ENCODE data around the gene TYW1B. TPM values are rescaled to one million over a fixed set of nuclear protein-coding genes. Genes with fewer than 3 reads are reported as not detected.
"Not testable (repeated sequence)": the region's sequence is repeated elsewhere in the genome, so short reads cannot be mapped to it uniquely, and the experiment has no call there.

TYW1B gene
- total RNA-seq, 1 donor from 2014 or later: 5.0 TPM

DNA sequence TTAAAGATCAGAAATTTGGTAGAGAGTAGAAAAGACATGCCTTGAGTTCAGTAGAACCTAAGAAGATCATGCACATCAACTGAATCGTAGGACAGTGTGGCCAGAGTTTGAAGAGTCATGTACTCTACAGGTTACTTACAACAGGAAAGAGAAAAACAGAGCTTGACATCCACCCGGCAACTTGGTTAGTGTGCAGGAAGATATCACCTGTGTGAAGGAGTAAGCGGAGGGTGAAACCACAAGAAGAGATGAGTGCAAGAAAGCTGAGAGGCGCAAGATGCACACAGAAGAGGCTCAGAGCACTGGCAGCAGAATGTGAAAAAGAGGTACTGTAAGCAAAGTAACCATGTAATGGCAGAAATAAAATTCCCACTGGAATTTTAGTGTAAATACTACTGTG is 179.4 kb downstream of the TYW1B start:
- DNase-seq; H3K27ac Mint-ChIP-seq (ENCODE audit: unreplicated experiment); H3K27me3 Mint-ChIP-seq (ENCODE audit: unreplicated experiment); H3K4me3 Mint-ChIP-seq (ENCODE audit: unreplicated experiment); H3K36me3 Mint-ChIP-seq (ENCODE audit: unreplicated experiment); H3K9me3 Mint-ChIP-seq (ENCODE audit: unreplicated experiment); H3K4me1 Mint-ChIP-seq (ENCODE audit: low read depth, unreplicated experiment): not testable (repeated sequence)

DNA sequence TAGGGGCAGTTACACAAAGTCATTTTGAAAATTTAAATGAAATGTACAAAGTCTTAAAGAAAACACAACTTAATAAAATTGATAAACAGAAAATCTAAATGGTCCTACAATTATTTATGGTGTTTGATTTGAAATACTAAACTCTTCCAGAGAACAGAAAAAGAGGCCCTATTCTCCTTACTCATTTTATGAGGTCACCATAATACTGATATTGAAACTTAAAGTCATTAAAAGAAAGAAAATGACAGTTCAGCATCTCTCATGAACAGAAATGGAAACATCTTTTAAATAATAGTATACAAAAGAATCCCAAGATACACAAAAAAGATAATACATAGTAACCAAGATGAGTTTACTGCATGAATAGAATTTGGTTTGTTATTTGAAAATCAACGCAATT is 184.3 kb downstream of the TYW1B start:
- not testable (repeated sequence) for H3K9me3 Mint-ChIP-seq (ENCODE audit: unreplicated experiment); H3K27ac Mint-ChIP-seq (ENCODE audit: unreplicated experiment); H3K36me3 Mint-ChIP-seq (ENCODE audit: unreplicated experiment); H3K27me3 Mint-ChIP-seq (ENCODE audit: unreplicated experiment); H3K4me1 Mint-ChIP-seq (ENCODE audit: low read depth, unreplicated experiment); DNase-seq; H3K4me3 Mint-ChIP-seq (ENCODE audit: unreplicated experiment)

DNA sequence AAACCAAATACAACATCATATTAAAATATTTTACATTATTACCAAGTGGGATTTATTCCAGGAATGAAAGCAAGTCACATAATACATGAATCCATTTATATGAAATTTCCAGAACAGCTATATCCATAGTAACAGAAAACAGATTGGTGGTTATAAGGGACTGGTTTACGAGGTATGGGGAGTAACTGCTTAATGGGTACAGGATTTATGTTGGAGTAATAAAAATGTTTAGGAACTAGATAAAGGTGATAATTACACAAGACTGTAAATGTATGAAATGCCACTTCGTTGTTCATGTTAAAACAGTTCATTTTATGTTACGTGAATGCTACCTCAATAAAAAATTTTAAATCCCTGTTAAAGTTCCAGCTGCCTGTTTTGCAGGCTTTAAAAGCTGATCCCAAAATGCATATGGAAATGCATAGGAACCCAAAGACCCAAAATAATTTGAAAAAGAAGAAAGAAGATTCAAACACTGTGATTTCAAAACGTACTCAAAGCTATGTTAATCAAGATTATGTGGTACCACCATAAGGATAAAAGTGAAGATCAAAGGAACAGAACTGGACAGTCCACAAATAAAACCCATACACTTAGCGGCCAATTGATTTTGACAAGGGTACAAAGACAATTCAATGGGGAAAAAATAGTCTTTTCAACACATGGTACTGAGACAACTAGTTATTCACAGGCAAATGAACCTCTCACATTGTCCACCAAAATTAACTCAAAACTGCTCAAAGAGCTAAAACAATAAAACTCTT is 186.3 kb downstream of the TYW1B start:
- not testable (repeated sequence) for H3K27me3 Mint-ChIP-seq (ENCODE audit: unreplicated experiment); H3K4me3 Mint-ChIP-seq (ENCODE audit: unreplicated experiment); H3K4me1 Mint-ChIP-seq (ENCODE audit: low read depth, unreplicated experiment); H3K27ac Mint-ChIP-seq (ENCODE audit: unreplicated experiment); DNase-seq; H3K9me3 Mint-ChIP-seq (ENCODE audit: unreplicated experiment); H3K36me3 Mint-ChIP-seq (ENCODE audit: unreplicated experiment)

DNA sequence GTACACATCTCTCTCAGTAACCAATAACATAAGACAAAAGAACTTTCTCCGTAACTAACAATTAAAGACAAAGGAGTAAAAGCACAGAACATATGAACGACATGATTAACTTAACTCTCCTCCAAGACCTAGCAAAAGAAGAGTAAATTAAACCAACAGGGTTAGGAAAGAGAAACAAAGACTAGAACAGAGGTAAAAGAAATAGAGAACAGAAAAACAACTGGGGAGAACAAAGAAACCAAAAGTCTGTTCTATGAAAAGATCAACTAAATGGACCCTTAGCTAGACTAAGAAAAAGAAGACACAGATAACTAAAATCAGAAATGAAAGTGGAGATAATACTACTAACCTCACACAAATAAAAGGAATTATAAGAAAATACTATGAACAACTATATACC is 187.3 kb downstream of the TYW1B start:
- DNase-seq; H3K27ac Mint-ChIP-seq (ENCODE audit: unreplicated experiment); H3K4me3 Mint-ChIP-seq (ENCODE audit: unreplicated experiment); H3K9me3 Mint-ChIP-seq (ENCODE audit: unreplicated experiment); H3K36me3 Mint-ChIP-seq (ENCODE audit: unreplicated experiment); H3K4me1 Mint-ChIP-seq (ENCODE audit: low read depth, unreplicated experiment); H3K27me3 Mint-ChIP-seq (ENCODE audit: unreplicated experiment): not testable (repeated sequence)

DNA sequence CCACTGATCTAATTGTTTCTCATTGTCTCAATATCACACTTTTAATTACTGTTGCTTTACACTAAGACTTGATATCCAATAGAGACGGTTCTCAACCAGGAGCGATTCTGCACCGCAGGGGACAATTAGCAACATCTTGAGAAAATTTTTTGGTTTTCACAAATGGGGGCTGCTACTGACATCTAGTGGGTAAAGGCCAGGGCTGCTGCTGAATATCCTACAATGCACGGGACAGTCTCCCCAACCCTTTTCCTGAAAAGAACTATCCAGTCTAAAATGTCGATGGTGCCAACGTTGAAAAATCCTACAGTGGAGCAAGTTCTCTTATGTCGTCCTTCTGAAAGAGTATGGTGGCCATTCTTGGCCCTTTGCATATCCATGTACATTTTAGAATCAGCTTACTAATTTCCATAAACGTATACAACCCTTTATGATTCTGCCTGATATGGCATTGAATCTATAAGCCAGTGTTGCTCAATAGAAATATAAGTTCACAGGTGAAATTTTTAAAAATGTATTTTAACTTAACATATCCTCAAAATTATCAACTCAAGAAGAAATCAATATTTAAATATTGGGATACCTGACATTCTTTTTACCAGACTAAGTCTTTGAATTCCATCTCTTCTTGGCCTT is 192.6 kb downstream of the TYW1B start:
- H3K9me3 Mint-ChIP-seq (ENCODE audit: unreplicated experiment); H3K27me3 Mint-ChIP-seq (ENCODE audit: unreplicated experiment); H3K27ac Mint-ChIP-seq (ENCODE audit: unreplicated experiment); H3K4me1 Mint-ChIP-seq (ENCODE audit: low read depth, unreplicated experiment); H3K4me3 Mint-ChIP-seq (ENCODE audit: unreplicated experiment); DNase-seq; H3K36me3 Mint-ChIP-seq (ENCODE audit: unreplicated experiment): not testable (repeated sequence)

DNA sequence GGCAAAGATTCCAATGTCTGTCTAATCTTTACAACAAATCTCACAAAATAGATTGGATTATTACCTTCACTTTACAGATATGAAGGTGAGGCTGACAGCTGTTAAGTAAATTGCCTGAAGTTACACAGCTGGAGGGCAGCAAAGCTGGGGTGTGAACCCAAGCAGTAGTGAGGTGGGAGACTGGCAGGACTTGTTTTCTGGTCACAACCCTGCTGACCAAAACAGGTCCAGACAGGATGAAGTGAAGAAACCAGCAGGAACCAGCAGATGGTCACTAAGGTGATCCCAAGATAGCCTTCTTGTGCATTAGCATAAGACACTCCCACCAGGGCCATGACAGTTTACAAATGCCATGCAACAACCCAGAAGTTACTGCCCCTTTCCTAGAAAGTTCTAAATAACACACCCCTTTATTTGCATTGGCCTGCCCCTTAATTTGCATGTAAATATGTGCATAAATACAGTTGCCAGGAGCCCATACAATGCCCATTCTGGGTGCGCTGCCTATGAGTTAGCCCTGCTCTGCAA is 195.2 kb downstream of the TYW1B start:
- not testable (repeated sequence) for DNase-seq; H3K27ac Mint-ChIP-seq (ENCODE audit: unreplicated experiment); H3K4me1 Mint-ChIP-seq (ENCODE audit: low read depth, unreplicated experiment); H3K36me3 Mint-ChIP-seq (ENCODE audit: unreplicated experiment); H3K4me3 Mint-ChIP-seq (ENCODE audit: unreplicated experiment); H3K9me3 Mint-ChIP-seq (ENCODE audit: unreplicated experiment); H3K27me3 Mint-ChIP-seq (ENCODE audit: unreplicated experiment)

DNA sequence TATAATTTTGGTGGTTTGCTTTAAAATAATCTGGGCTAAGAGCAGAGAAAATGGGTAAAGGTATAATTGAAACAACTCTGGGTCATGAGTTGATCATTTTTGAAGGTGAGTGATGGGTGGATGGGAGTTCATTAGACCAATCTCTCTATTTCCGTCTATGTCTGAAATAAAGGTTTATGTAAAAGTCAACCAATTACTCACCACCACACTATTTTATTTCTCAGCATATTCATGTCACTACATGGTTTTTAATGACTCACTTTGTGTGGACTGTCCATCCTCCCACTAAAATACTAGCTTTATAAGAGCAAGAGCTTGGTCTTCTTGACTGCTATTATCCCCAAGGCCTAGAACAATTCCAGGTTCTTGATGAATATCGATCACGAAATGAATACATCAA is 199.6 kb downstream of the TYW1B start:
- H3K27ac Mint-ChIP-seq (ENCODE audit: unreplicated experiment); H3K4me1 Mint-ChIP-seq (ENCODE audit: low read depth, unreplicated experiment); H3K9me3 Mint-ChIP-seq (ENCODE audit: unreplicated experiment); H3K4me3 Mint-ChIP-seq (ENCODE audit: unreplicated experiment); DNase-seq; H3K36me3 Mint-ChIP-seq (ENCODE audit: unreplicated experiment); H3K27me3 Mint-ChIP-seq (ENCODE audit: unreplicated experiment): not testable (repeated sequence)

DNA sequence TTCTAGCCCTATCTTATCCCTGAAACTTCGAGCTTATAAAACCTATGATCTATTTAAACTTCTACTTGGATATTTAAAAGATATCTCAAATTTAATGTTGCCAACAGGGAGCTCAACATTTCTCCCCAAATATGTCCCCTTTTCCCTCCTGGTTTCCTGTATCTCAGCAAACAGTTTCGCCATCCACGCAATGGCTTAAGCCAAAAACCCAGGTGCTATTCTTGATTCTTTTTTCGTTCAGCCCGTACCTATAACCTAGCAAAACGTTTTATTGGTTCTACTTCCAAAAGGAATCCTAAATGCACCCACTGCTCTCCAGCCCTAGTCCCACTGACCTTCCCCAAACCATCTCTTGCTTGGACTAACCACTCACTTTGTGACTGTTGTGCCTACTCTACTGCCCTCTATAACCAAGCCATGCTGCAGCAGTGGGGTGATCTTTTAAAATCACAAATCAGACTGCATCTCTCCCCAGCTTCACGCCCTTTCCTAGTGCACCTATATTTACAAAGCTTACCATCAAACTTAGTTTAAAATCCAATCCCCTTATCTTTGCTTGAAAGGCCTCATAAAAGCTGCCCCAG is 201.5 kb downstream of the TYW1B start:
- not testable (repeated sequence) for H3K9me3 Mint-ChIP-seq (ENCODE audit: unreplicated experiment); H3K27ac Mint-ChIP-seq (ENCODE audit: unreplicated experiment); H3K4me1 Mint-ChIP-seq (ENCODE audit: low read depth, unreplicated experiment); H3K27me3 Mint-ChIP-seq (ENCODE audit: unreplicated experiment); DNase-seq; H3K4me3 Mint-ChIP-seq (ENCODE audit: unreplicated experiment); H3K36me3 Mint-ChIP-seq (ENCODE audit: unreplicated experiment)

DNA sequence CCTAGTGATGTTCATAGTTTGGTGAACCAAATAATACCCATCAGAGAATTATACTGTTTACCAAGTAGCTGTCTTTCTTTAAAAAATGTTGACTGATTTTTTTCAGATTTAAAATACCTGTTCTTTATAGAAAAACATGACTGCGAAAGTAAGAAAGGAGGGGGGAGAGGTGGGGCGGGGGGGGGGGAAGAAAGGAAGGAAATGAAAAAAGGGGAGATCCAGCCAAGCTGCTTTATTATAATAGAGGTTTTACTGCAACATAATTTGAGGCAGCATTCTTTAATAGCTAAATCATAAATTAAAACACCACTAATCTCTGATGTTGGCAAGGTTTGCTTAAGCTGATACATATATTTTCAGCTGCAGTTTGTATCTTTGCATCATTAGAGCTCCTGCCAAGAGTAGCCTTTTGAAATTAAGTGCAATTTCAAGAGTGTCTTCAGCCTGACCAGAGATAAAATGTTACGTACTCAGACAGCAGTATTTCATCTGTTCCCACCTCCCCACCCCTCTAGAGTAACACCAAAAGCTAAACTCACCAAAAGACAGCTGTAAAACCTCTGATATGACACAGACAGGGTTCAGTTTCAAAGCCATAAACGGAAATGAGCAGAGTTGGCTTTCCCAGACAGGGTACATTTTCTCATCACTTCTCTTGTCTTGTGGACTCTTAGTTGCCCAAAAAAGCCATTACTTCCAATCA is 202.1 kb downstream of the TYW1B start:
- not testable (repeated sequence) for H3K4me3 Mint-ChIP-seq (ENCODE audit: unreplicated experiment); H3K27ac Mint-ChIP-seq (ENCODE audit: unreplicated experiment); H3K27me3 Mint-ChIP-seq (ENCODE audit: unreplicated experiment); H3K36me3 Mint-ChIP-seq (ENCODE audit: unreplicated experiment); DNase-seq; H3K9me3 Mint-ChIP-seq (ENCODE audit: unreplicated experiment)
- peaks cover 15% of the 10 kb centered on the region for H3K4me1 Mint-ChIP-seq (ENCODE audit: low read depth, unreplicated experiment)
